Parathyroid adenoma (tissue), 2 donors: ENCODE results near the gene WFIKKN1.
A peak's percentile ranks its signal among the peaks of the same experiment; 100 is the strongest.

Experiments
- H2AFZ ChIP-seq: fragments of 300-600 bp; sonication (generic); one replicate; pipeline ENCODE4 v1.7.0; 2017; ENCODE audit warnings: antibody characterized with exemption, mild to moderate bottlenecking
- H3K27ac ChIP-seq: fragments of 300-600 bp; sonication (generic); one replicate; pipeline ENCODE4 v1.7.0; 2017
- H3K27me3 ChIP-seq: fragments of 300-600 bp; sonication (generic); one replicate; pipeline ENCODE4 v1.7.0; 2017; ENCODE audit warnings: low read length; ENCODE audit not compliant: control insufficient read depth, insufficient read depth
- H3K36me3 ChIP-seq: fragments of 300-600 bp; sonication (generic); one replicate; pipeline ENCODE4 v1.7.0; 2017; ENCODE audit warnings: low read length; ENCODE audit not compliant: control insufficient read depth, insufficient read depth
- H3K4me1 ChIP-seq: fragments of 300-600 bp; sonication (generic); one replicate; pipeline ENCODE4 v1.7.0; 2017; ENCODE audit warnings: control low read depth
- H3K4me2 ChIP-seq: fragments of 300-600 bp; sonication (generic); one replicate; pipeline ENCODE4 v1.7.0; 2017; ENCODE audit warnings: low read length
- H3K4me3 ChIP-seq: fragments of 300-600 bp; sonication (generic); one replicate; pipeline ENCODE4 v1.7.0; 2017; ENCODE audit warnings: low read depth, low read length
- H3K79me2 ChIP-seq: fragments of 300-600 bp; sonication (generic); one replicate; pipeline ENCODE4 v1.7.0; 2017; ENCODE audit warnings: control low read depth
- H3K9ac ChIP-seq: fragments of 300-600 bp; sonication (generic); one replicate; pipeline ENCODE4 v1.7.0; 2017; ENCODE audit warnings: mild to moderate bottlenecking
- H3K9me3 ChIP-seq: fragments of 300-600 bp; sonication (generic); one replicate; pipeline ENCODE4 v1.7.0; 2017; ENCODE audit warnings: low read length; ENCODE audit not compliant: control insufficient read depth
- TF ChIP-seq, protein P1 (sequence below): fragments of 300-600 bp; sonication (generic); IDR thresholded peaks from one replicate; pipeline ENCODE4 v1.7.0; 2017; ENCODE audit warnings: antibody characterized with exemption, mild to moderate bottlenecking
- donor health status: primary hyperparathyroidism.

WFIKKN1 gene

GRCh38 chr16:647173-647902 lies 16.6 kb downstream of the WFIKKN1 start:
- Histone ChIP-seq H3K79me2 (peaks cover 34% of the 10 kb centered on the region), H3K9me3 (no peaks in the 10 kb centered on the region), H3K27me3 (no peaks in the 10 kb centered on the region), H3K27ac (no peak overlapping the region), H3K4me1 (peaks cover 46% of the 10 kb centered on the region), H3K4me2 (no peak overlapping the region), H3K9ac (no peak overlapping the region), H3K4me3 (no peak overlapping the region), H3K36me3 (no peaks in the 10 kb centered on the region), H2AFZ (no peak overlapping the region)
- TF ChIP-seq, protein P1, sequence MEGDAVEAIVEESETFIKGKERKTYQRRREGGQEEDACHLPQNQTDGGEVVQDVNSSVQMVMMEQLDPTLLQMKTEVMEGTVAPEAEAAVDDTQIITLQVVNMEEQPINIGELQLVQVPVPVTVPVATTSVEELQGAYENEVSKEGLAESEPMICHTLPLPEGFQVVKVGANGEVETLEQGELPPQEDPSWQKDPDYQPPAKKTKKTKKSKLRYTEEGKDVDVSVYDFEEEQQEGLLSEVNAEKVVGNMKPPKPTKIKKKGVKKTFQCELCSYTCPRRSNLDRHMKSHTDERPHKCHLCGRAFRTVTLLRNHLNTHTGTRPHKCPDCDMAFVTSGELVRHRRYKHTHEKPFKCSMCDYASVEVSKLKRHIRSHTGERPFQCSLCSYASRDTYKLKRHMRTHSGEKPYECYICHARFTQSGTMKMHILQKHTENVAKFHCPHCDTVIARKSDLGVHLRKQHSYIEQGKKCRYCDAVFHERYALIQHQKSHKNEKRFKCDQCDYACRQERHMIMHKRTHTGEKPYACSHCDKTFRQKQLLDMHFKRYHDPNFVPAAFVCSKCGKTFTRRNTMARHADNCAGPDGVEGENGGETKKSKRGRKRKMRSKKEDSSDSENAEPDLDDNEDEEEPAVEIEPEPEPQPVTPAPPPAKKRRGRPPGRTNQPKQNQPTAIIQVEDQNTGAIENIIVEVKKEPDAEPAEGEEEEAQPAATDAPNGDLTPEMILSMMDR = no peak

DNA sequence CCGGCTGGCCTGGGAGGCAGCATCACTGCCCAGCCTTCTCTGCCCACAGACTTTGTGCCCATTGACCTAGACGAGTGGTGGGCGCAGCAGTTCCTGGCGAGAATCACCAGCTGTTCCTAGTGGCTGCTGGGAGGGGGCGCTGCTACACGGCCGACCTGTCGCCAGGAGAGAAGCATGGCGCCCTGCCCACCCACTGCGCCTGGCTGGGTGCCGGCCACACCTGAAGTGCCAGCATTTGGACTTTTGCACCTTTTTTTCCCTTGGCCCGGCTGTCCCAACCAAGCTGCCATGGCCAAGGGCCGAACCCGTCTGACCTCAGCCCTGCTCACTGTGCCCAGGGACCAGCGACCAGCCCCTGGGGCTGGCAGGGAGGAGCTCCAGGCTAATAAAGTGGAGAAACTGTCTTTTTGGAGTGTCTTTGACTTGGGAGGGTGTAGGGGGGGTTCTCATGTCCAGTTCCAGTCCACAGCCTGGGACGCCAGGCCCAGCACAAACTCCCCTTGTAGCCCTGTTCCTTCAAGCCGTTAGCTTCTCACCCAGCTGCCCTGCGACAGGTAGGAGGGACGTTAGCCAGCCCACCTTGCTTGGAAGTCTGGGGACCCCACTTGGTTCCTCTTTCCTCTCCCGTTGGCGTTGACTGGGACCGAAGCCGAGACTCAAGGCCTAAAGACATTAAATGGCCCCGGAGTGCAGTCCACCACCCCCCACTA lies 17.4 kb downstream of the WFIKKN1 start:
- H3K9me3 ChIP-seq = no peaks in the 10 kb centered on the region
- H3K4me3 ChIP-seq = peak overlapping the region; percentile 53
- H3K79me2 ChIP-seq = peaks cover 27% of the 10 kb centered on the region
- no peaks in the 10 kb centered on the region for H3K36me3 ChIP-seq
- TF ChIP-seq, protein P1 = peak; percentile 27
- no peak overlapping the region for H3K9ac ChIP-seq
- H3K4me1 ChIP-seq = peaks cover 39% of the 10 kb centered on the region
- H3K27me3 ChIP-seq = no peaks in the 10 kb centered on the region
- H3K27ac ChIP-seq = peak overlapping the region; percentile 80
- H2AFZ ChIP-seq = peak overlapping the region; percentile 82
- H3K4me2 ChIP-seq = peak overlapping the region; percentile 85

GRCh38 chr16:648781-649589 lies 18.2 kb downstream of the WFIKKN1 start, which contains the start of gene WDR90:
WDR90 (plus strand) TSS chr16:649365; CDS start chr16:649417, 52 bp downstream.
- peak within 1 kb of the TSS; percentile 82 for H2AFZ ChIP-seq
- H3K4me2 ChIP-seq = peak within 1 kb of the TSS; percentile 85
- H3K9me3 ChIP-seq = no peaks in the 10 kb centered on the region
- peak within 1 kb of the TSS; percentile 57 for H3K9ac ChIP-seq
- H3K27ac ChIP-seq = peak within 1 kb of the TSS; percentile 80
- TF ChIP-seq, protein P1 = no peak
- H3K4me3 ChIP-seq = peak within 1 kb of the TSS; percentile 53
- H3K27me3 ChIP-seq = no peaks in the 10 kb centered on the region
- H3K79me2 ChIP-seq = peaks cover 21% of the 10 kb centered on the region
- H3K4me1 ChIP-seq = peaks cover 35% of the 10 kb centered on the region
- no peaks in the 10 kb centered on the region for H3K36me3 ChIP-seq

DNA sequence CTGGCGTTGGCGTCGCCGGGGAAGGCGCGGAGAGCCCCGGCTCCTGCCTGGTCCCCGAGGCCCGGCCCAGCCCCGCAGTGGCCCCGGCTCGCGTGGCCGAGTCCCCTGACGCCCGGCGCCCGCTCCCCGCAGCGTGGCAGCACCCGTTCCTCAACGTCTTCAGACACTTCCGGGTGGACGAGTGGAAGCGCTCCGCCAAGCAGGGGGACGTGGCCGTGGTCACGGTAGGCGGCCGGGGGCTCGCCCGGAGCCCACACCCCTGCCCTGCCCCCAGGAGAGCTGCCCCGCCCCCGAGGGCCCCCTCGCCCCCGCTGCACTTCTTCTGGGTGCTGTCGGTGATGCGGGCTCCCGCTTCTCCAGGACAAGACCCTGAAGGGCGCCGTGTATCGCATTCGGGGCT lies 18.8 kb downstream of the WFIKKN1 start:
- Histone ChIP-seq H3K4me3 (peak overlapping the region; percentile 53), H3K4me1 (peaks cover 34% of the 10 kb centered on the region), H3K27ac (no peak overlapping the region), H2AFZ (peak overlapping the region; percentile 82), H3K79me2 (peaks cover 15% of the 10 kb centered on the region), H3K9ac (peak overlapping the region; percentile 57), H3K4me2 (peak overlapping the region; percentile 85), H3K27me3 (no peaks in the 10 kb centered on the region), H3K9me3 (no peaks in the 10 kb centered on the region), H3K36me3 (no peaks in the 10 kb centered on the region)
- TF ChIP-seq, protein P1 = no peak
